GM12892 (cell line): ENCODE data around the gene TVP23C.
A peak's percentile ranks its signal among the peaks of the same experiment; 100 is the strongest.

Source experiments
- DNase-seq: peaks from one replicate; pipeline ENCODE4 v3.0.0; 2011; ENCODE audit not compliant: insufficient read length
- FAIRE-seq: peaks from 2 replicates; lab custom pipeline; 2011; peaks lifted over from hg19 to GRCh38; lab: Jason Lieb, UNC
- POLR2A ChIP-seq: IDR thresholded peaks from 2 replicates; pipeline ENCODE4 v1.6.1; 2011; ENCODE audit warnings: low read depth, low read length, control low read depth
- POLR2AphosphoS5 ChIP-seq: IDR thresholded peaks from 2 replicates; pipeline ENCODE4 v1.6.1; 2011; ENCODE audit warnings: low read depth, low read length, control low read depth
- TAF1 ChIP-seq: IDR thresholded peaks from 2 replicates; pipeline ENCODE4 v1.6.1; 2011; ENCODE audit warnings: low read depth, mild to moderate bottlenecking, control low read depth, low read length, borderline replicate concordance

The TVP23C gene

DNA sequence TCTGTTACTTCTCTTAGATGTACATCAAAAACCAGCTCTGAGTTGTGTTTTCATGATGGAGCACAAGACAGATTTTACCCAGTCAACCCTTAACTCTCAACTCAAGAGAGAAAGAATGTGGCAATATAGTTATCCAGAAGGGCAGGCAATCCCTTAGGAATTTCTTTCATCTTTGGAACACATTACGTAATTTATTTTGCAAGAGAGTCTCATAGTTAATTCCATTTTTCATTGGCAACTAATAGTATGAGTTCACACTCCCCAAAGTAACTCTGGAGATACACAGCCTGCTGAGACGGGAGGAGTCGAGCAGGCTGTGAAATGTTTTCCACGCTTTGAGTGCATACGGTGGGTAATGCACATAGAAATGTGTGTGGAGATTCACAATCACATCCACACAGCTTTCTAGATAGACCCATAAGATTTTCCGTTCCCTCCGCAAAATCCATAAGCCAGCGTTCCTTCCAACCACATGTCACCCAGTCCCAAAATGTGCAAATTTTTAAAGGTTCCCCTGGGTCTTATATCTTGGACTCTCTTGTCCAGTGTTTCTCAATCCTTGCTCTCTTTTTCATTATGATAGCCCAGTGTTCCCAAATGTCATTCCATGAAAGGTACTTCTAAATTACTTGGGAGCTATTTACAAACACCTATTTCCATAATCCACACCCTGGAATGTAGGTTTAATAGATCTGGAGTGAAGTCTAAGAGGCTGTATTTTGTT lies 87.5 kb downstream of the TVP23C start:
- no peak for TF ChIP-seq TAF1
- TF ChIP-seq POLR2AphosphoS5 = no peak
- no peak for TF ChIP-seq POLR2A
- no peak for FAIRE-seq
- DNase-seq = no peak

DNA sequence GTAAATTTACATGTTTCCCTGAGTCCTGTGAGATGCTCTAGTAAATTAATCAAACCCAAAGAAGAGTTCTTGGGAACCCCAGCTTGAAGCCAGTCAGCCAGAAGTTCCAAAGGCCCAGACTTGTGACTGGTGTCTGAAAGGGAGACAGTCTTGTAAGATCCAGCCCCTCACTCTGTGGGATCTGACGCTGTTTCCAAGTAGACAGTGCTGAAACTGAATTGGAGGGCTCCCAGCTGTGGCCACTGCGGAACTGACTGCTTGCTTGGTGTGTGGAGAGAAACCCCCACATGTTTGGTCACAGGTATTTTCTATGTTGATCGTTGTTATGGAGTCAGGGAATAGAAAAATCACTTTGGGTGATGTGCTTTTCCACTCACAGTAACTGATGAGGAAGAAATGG lies 90.4 kb downstream of the TVP23C start:
- FAIRE-seq = no peak
- DNase-seq = no peak
- no peak for TF ChIP-seq POLR2AphosphoS5
- TF ChIP-seq TAF1 = no peak
- TF ChIP-seq POLR2A = no peak

DNA sequence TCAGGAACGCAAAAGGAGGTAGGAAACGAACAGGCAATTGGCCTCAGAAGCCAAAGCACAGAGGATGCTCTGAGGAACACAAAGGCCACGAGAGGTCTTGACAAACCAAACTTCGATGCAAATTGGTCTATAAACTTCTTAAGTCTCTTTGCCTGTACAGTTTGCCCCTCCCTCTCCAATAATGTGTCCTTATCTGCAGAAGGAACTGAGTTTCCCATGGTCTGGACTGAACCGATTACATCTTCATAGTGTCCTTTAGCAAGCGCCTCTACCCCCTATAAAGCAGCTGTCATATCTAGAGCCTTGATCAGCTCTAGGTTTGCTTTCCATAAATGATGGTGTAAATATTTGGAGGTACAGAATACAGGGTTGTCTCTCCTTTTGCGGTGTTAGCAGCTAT lies 92.7 kb downstream of the TVP23C start:
- FAIRE-seq (no peak), DNase-seq (no peak)
- TF ChIP-seq POLR2A = no peak
- TF ChIP-seq POLR2AphosphoS5 = no peak
- TF ChIP-seq TAF1 = no peak

DNA sequence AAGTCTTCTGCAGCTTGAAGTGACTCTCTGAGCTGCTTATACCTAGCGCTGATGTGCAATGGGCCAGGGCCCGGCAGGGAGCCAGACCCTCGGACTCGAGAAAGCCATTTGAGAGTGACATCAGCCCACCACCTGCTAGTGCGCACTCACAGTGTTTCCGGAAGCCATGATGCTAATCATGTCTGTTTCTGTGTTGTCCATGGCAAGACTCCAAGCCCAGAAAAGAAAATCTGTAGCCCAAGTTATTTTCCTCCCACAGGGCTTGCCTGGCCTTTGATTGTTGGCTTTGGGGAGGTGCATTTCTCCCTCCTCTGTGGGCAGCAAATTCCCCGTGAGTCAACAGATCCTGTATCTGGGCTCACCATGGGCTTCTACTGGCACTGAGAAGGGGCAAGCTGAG lies 94.0 kb downstream of the TVP23C start:
- FAIRE-seq (no peak), DNase-seq (no peak)
- TF ChIP-seq POLR2A (no peak), POLR2AphosphoS5 (no peak), TAF1 (no peak)

DNA sequence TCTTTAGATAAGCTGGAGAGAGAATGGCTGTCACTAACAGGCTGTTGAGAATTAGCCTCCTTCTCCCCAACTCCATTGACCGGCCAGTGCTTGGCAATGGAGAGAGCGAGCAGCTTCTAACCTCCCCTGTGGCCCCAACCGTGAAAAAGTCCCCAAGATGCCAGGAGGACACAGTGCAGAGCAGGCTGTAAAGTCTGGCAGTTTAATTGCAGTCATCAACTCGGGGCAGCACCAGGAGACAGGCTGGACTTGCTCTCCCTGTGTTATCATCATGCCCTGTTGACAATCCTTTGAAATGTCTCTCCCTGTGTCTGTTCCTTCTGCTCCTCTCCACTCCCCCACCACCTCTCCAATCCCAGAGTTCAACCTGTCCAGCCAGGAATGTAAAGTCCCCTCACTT lies 95.2 kb downstream of the TVP23C start:
- no peak for FAIRE-seq
- no peak for DNase-seq
- TF ChIP-seq POLR2A (no peak), POLR2AphosphoS5 (no peak), TAF1 (no peak)

DNA sequence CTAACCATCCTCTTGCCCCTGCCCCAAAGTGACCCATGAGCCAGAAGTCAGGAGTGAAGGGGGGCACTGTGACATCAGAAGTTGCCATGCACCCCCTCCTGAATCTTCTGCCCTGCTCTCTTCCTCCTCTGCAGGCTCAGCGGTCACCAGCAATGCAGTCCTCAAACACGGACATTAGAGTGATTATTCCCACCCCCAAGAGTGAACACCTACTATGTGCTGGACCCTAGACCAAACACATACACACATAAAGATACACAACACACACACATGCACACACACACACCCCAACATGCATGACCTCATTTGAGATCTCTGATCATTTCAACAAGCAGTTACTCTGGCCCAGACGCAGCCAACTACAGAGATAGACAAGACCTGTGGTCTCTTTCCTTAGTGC lies 95.7 kb downstream of the TVP23C start, which contains the start of gene CDRT4:
CDRT4 (minus strand) TSS at position 30 of the 400 bp plus-strand sequence. CDS start 27,383 bp downstream, outside the sequence.
- no peak for FAIRE-seq
- no peak for TF ChIP-seq TAF1
- TF ChIP-seq POLR2AphosphoS5 = no peak
- no peak for TF ChIP-seq POLR2A
- DNase-seq = no peak

DNA sequence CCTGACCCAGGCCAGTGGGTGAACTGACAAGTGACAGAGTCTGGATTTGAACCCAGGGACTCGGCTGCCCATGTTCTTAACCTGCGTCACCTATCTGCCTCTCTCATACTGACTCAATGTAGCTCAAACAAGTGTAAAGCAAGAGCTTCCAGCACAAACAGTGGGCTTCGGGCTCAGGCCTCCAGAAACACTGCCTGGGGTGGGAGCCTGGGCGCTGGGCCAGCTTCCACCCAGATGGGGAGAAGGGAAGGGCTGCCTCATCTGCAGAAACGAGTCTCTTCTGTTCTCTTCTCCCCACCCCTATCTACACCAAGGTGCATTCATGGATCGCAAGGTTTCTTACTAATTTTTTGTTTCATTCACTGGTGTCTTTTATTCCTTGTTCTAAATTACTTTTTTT lies 97.2 kb downstream of the TVP23C start:
- TF ChIP-seq TAF1 (no peak), POLR2AphosphoS5 (no peak), POLR2A (no peak)

DNA sequence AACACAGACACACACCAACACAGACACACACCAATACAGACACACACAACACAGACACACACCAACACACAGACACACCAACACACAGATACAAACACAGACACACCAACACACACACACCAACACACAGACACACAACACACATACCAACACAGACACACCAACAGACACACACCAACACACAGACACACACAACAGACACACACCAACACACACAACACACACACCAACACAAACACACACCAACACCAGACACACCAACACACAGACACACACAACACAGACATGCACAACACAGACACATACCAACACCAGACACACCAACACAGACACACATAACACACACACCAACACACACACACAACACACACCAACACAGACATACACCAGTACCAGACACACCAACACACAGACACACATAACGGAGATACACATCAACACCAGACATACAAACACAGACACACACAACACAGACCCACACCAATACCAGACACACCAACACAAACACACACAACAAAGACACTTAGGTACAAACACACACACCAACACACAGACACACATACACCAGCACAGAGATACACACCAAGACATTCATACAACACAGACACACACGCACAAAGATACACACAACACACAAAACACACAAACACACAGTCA lies 98.1 kb downstream of the TVP23C start:
- FAIRE-seq = peak; percentile 63
- DNase-seq = no peak
- TF ChIP-seq TAF1 (no peak), POLR2AphosphoS5 (no peak), POLR2A (no peak)

More for the DNA sequence above, 97.2 kb downstream of the TVP23C start:
- no peak for FAIRE-seq
- no peak for DNase-seq

DNA sequence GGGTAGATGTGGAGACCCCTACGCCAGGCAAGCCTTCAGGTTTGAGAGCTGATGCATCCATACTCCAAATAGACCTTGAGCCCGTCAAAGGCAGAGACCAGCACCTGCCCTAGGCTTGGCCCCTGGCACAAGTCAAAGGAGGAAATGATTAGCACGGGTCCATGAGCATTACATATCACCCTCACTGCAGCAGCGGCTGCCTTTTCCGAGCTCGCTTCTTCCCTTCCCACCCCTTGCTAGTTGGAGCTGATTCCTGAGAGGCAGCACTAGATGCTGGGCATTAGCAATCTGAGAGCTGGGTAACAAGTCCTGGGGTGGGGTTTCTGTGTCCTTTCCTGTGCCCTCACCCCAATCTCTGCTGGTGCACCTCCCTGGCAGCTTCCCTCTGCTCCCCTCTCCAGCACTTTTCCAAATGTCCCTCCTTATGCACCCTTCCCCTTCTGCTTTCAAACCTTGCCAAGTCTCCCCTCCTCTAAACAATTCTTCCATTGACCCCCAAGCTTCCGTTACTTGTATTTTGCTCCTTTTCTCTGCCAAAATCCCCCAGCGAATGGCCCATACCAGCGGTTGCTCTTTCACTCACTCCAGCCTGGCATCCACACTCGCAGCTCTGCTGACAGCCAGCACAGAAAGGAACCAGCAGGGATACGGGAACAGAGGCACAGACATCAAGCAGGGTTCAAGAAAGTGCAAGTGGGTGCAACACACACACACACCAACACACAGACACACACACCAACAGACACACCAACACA lies 98.9 kb downstream of the TVP23C start:
- no peak for TF ChIP-seq TAF1
- TF ChIP-seq POLR2AphosphoS5 = no peak
- no peak for TF ChIP-seq POLR2A
- DNase-seq = no peak
- no peak for FAIRE-seq

DNA sequence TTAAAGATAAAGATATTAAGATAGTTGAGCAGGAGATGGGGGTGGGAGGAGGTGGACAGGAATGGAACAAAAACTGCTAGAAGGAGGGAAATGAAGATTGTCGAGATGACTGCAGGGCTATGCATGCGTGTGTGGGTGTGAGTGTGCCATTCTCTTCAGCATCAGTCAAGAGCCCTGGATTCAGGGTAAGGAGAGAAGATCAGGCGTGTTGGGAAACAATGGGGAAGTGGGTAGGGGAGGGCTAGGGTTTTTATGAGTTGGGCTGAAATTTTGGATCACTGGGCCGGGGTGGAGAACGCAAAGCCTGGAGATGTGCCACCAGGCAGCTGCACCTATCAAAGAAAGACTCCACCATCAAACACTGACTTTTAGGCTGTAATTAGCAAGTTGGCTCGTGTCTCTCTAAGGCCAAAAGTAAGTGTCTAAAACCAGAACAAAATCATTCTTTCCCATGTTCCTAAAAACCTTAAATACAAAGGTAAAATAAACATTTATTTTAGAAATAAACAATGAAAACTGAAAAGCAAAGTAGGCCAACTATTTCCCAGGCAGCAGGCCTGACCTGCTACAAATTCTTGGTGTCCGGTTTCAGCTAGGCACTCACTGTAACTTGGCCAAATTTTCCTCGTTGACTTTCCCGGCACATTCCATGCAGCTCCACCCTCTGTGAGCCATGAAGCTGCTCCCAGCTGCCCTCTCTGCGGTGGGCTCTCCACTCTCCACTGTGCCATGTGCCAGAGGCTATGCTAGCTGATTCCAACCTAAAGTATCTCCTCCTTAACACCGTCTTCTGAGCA lies 100.1 kb downstream of the TVP23C start:
- TF ChIP-seq POLR2A (no peak), TAF1 (no peak), POLR2AphosphoS5 (no peak)
- DNase-seq (no peak), FAIRE-seq (no peak)

DNA sequence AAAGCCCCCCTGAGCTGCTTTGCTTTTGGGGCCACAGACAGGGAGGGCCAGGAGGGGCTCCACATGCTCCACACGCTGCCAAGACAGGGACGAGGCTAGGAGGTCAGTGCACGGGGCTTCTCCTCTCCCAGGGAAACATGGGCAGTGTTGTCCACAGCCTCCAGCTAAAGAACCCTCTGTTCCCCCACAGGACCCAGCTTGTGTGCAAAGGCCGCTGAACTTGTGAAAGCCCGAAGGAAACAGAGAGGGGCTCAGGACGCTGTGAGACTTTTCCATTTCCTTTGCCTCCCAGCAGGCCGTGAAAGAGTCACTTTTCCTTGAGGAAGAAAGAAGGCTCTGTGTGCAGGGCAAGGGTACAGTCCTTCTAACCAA lies 105.6 kb downstream of the TVP23C start:
- DNase-seq = no peak
- no peak for FAIRE-seq
- TF ChIP-seq TAF1 (no peak), POLR2AphosphoS5 (no peak), POLR2A (no peak)
